Subcutaneous adipose tissue (tissue), 4 donors: ENCODE data around the gene CDIPT. TPM values are rescaled to one million over a fixed set of nuclear protein-coding genes. Genes with fewer than 3 reads are reported as not detected.

Source experiments
- CTCF ChIP-seq: fragments of 450-650 bp; IDR thresholded peaks from one replicate; pipeline ENCODE4 v1.5.1; 2016; ENCODE audit warnings: low read depth, mild to moderate bottlenecking, control low read depth, antibody characterized with exemption, moderate library complexity
- total RNA-seq, 4 donors: library from RNA; depleted of rRNA; stranded (reverse); fragments of >200 nt; gene quantifications; one replicate each; pipeline ENCODE4 v1.1.0, GENCODE V29; 2016

Gene CDIPT
- total RNA-seq, 4 donors from 2014 or later: 57.7 to 107 (median 94.7) TPM

DNA sequence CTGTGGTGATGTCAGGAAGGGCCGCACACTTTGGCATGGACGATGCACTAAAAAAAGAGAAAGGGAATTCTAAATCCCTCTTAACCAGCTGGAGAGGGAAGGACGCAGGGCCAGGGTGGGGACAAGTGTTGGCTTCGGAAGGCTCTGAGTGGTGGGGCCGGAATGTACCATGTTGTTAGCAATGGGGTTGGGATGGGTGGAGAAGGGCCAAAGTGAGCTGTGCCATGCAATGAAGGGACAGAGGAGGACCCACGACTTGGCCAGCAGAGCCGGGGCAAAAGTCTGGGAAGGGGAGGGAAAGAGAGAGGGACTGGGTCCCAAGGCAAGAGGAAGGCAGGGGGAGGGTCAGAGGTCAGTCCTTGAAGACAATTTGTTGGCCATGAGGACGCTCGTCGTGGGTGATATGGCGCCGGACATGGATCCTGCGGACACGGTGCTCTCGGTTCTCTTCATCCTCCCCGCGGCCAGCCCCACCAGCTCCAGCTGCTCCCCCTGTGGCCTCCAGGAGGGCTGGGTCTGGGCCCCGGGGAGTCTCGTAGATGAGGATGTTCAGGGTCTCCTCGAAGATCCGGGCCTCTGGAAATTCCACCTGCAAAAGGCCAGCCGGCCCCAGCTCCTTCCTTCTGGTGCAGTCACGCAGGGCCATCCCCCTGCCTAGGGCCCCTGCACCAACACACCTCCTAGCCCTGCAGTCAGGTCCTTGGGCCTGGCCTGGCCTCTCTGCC, 43.7 kb upstream of the CDIPT start:
- TF ChIP-seq CTCF: no peak

GRCh38 chr16:29905668-29906067, 42.6 kb upstream of the CDIPT start:
- no peak for TF ChIP-seq CTCF

DNA sequence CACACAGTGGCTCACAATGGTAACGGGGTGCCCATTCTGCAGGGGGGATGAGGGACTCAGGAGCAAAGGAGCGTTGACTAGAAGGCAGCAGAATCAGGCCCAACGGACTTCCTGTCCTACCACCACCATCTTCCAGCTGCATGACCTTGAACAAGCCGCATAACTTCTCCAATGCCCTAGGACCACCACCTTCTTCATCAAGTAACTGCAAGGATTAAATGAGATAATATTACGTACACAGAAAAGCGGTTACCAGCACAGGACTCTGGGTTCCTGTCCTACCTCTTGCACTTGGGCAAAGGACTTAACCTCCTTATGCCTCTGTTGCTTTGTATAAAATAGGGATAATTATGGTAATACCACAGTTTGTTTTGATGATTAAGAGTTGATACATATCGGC, 41.9 kb upstream of the CDIPT start:
- TF ChIP-seq CTCF: no peak

- TF ChIP-seq CTCF: no peak
These were observed 40.6 kb upstream of the CDIPT start for GRCh38 chr16:29903590-29903989.

DNA sequence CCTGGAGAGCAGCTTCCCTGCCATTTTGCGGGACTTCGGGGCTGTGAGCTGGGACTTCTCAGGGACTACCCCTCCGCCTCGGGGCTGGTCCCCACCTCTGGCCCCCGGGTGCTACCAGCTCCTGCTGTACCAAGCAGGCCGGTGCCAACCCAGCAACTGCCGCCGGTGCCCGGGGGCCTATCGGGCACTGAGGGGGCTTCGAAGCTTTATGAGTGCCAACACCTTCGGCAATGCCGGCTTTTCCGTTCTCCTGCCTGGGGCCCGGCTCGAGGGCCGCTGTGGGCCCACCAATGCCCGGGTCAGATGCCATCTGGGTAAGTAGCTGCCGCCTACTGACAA, 38.5 kb upstream of the CDIPT start:
- no peak for TF ChIP-seq CTCF

DNA sequence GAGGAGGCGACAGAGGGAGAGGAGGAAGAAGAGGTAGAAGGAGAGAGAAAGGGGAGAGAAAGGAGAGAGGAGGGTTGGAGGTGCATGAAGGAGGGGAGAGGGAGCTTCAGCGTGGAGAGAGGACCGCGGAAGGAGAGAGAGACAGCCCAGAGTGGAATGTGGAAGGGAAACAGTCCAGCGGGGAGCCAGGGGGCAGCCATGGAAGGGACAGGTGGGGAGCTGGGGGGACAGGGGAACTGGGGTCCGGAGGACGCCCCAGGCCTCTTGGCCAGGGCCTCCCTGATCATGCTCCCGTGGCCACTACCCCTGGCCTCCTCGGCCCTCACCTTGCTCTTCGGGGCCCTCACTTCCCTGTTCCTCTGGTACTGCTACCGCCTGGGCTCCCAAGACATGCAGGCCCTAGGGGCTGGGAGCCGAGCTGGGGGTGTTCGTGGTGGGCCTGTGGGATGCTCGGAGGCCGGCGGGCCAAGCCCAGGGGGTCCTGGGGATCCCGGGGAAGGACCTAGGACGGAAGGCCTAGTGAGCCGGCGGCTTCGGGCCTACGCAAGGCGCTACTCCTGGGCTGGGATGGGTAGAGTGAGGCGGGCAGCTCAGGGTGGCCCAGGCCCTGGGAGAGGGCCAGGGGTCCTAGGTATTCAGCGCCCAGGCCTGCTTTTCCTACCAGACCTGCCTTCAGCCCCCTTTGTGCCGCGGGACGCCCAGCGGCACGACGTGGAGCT, 38.0 kb upstream of the CDIPT start:
- TF ChIP-seq CTCF: no peak

DNA sequence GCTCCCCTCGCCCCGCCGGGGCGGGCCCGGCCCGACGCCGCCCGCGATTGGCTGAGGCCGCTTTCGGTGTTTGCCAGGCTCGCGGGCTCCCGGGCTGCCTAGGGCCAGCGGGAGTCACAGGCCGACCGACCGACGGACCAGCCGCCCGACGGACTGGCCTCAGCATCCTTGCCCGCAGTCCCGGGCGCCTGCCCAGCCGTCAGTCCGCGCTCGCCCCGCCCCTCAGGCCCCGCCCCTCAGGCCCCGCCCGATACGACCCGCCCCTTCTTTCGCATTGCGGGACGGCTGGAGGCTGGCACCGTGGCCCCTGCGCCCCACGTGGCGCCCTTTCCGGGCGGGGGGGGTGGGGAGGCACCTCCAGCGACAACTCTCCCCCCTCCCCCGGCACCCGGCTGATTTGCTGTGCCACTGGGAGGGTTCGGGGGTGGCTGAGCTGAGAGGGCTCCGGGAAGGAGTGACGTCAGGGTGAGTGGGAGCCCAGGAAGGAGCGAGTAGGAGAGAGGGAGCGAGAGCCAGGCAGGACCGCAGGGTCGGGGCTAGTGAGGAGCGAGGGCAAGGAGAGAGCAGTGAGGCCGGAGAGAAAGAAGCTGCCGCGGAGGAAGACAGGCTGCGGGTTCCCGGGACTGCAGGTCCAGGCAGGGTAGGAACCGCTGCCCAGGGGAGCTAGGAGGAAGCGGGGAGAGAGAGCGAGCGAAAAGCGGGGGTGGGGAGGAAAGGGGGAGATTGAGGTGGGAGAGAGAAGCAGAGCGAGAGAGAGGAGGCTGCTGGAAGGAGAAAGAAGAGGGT, 37.3 kb upstream of the CDIPT start, which contains the start of gene ASPHD1:
ASPHD1 (plus strand) TSS at position 387 of the 786 bp plus-strand sequence. CDS start 484 bp downstream, outside the sequence.
- no peak for TF ChIP-seq CTCF
